ENCODE data around the gene ACOT7. TPM values are rescaled to one million over a fixed set of nuclear protein-coding genes. Genes with fewer than 3 reads are reported as not detected.

The ACOT7 gene
- total RNA-seq, 1 experiment from 2014 or later, result 42.7 TPM

GRCh38 chr1:6285336-6285735 lies 108.2 kb downstream of the ACOT7 start:
- no peak for DNase-seq (ENCODE audit: low read depth)

- DNase-seq (ENCODE audit: low read depth), result no peak
Observed at GRCh38 chr1:6282577-6283270, 110.8 kb downstream of the ACOT7 start.

- no peak for DNase-seq (ENCODE audit: low read depth)
Observed at GRCh38 chr1:6281511-6282402, 111.8 kb downstream of the ACOT7 start.

- DNase-seq (ENCODE audit: low read depth), result peak; percentile 31
Observed at GRCh38 chr1:6280761-6281451, 112.7 kb downstream of the ACOT7 start.

- DNase-seq (ENCODE audit: low read depth), result no peak
Observed at GRCh38 chr1:6279613-6280383, 113.8 kb downstream of the ACOT7 start.

- no peak for DNase-seq (ENCODE audit: low read depth)
Observed at GRCh38 chr1:6279066-6279465, 114.5 kb downstream of the ACOT7 start.

- no peak for DNase-seq (ENCODE audit: low read depth)
Observed at GRCh38 chr1:6278263-6278662, 115.3 kb downstream of the ACOT7 start.

- DNase-seq (ENCODE audit: low read depth), result no peak
Observed at GRCh38 chr1:6276811-6277555, 116.6 kb downstream of the ACOT7 start.

GRCh38 chr1:6275826-6276782 lies 117.5 kb downstream of the ACOT7 start:
- peak; percentile 77 for DNase-seq (ENCODE audit: low read depth)

GRCh38 chr1:6274622-6275139 lies 118.9 kb downstream of the ACOT7 start:
- no peak for DNase-seq (ENCODE audit: low read depth)

GRCh38 chr1:6274102-6274501 lies 119.5 kb downstream of the ACOT7 start:
- DNase-seq (ENCODE audit: low read depth), result no peak

GRCh38 chr1:6273380-6273891 lies 120.1 kb downstream of the ACOT7 start:
- DNase-seq (ENCODE audit: low read depth), result peak; percentile 60

- no peak for DNase-seq (ENCODE audit: low read depth)
Observed at GRCh38 chr1:6272868-6273267, 120.7 kb downstream of the ACOT7 start.

GRCh38 chr1:6272452-6272851 lies 121.1 kb downstream of the ACOT7 start:
- no peak for DNase-seq (ENCODE audit: low read depth)

GRCh38 chr1:6271554-6271953 lies 122.0 kb downstream of the ACOT7 start:
- DNase-seq (ENCODE audit: low read depth), result no peak

- no peak for DNase-seq (ENCODE audit: low read depth)
Observed at GRCh38 chr1:6271006-6271405, 122.6 kb downstream of the ACOT7 start.

GRCh38 chr1:6270401-6270800 lies 123.2 kb downstream of the ACOT7 start:
- no peak for DNase-seq (ENCODE audit: low read depth)

- DNase-seq (ENCODE audit: low read depth), result no peak
Observed at GRCh38 chr1:6269720-6270400, 123.7 kb downstream of the ACOT7 start.

Measured in LHCN-M2 (cell line).